Gastroesophageal sphincter (tissue), 3 donors: ENCODE measurements around the gene TTC33.

Experiments used
- EP300 ChIP-seq: sonication (generic); formaldehyde crosslinking; IDR thresholded peaks from one replicate; pipeline ENCODE4 v1.6.1; 2017; ENCODE audit warnings: antibody characterized with exemption, mild to moderate bottlenecking
- POLR2A ChIP-seq, 2 donors: fragments of 450-650 bp; IDR thresholded peaks; one replicate each; pipeline ENCODE4 v1.6.1; 2017; ENCODE audit warnings: antibody characterized with exemption in 2 of 2, mild to moderate bottlenecking in 2 of 2, moderate library complexity in 1 of 2
- POLR2AphosphoS5 ChIP-seq: sonication (generic); formaldehyde crosslinking; IDR thresholded peaks from one replicate; pipeline ENCODE4 v1.6.1; 2017; ENCODE audit warnings: antibody characterized with exemption
- TF ChIP-seq, protein P1 (sequence below), 4 experiments: fragments of 200-600 bp in 2 of 4; fragments of 450-650 bp in 2 of 4; sonication (generic) in 1 of 4; IDR thresholded peaks; one replicate each; pipeline ENCODE4 v1.5.1; 2017 to 2019; ENCODE audit warnings: antibody characterized with exemption in 4 of 4, mild to moderate bottlenecking in 2 of 4, moderate library complexity in 2 of 4

GRCh38 chr5:40571729-40572128 lies 184.0 kb downstream of the TTC33 start:
- TF ChIP-seq EP300 (no peak), POLR2A (IDR thresholded peaks at IDR 0.05) (no peak), POLR2AphosphoS5 (no peak)
- TF ChIP-seq, protein P1, sequence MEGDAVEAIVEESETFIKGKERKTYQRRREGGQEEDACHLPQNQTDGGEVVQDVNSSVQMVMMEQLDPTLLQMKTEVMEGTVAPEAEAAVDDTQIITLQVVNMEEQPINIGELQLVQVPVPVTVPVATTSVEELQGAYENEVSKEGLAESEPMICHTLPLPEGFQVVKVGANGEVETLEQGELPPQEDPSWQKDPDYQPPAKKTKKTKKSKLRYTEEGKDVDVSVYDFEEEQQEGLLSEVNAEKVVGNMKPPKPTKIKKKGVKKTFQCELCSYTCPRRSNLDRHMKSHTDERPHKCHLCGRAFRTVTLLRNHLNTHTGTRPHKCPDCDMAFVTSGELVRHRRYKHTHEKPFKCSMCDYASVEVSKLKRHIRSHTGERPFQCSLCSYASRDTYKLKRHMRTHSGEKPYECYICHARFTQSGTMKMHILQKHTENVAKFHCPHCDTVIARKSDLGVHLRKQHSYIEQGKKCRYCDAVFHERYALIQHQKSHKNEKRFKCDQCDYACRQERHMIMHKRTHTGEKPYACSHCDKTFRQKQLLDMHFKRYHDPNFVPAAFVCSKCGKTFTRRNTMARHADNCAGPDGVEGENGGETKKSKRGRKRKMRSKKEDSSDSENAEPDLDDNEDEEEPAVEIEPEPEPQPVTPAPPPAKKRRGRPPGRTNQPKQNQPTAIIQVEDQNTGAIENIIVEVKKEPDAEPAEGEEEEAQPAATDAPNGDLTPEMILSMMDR (IDR thresholded peaks at IDR 0.05), result no peak
